Measurements from ENCODE around the gene C5orf22.
"Not testable (repeated sequence)": the region's sequence is repeated elsewhere in the genome, so short reads cannot be mapped to it uniquely, and the experiment has no call there.

Gene C5orf22

DNA sequence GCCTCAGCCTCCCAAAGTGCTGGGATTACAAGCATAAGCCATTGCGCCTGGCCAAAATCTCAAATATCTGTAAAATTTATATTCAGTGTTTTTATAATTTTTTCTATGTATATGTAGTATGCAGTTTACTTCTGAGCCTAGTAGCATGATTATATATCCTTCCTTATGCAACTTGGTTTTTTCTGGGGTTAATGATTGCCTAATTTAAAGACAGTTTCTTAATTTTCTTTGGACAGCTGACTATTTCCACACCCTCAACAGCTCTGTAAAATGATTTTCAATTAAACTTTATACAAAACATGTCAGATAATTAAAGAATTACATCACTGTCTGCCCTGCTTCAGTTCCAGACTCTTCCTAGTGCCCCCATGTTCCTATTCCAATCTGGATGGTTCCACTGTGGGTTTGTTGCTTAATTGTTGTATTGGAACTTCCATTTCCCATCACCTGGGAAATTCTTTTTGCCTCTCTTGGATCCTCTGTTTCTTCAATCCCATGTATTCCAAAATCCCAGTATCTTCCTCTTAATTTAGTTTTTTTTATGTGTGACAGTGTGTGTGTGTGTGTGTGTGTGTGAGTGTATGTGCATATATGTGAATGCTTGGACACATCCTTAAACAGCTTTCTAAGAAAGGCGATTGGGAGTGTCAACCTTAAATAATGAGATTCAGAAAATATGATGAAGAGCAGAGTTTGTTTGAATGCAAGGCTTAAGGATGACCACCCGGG, 53.2 kb downstream of the C5orf22 start:
- no peak overlapping the region for H3K27ac ChIP-seq
- no peak for TF ChIP-seq ZFX (IDR thresholded peaks at IDR 0.05)
- TF ChIP-seq, protein P1, sequence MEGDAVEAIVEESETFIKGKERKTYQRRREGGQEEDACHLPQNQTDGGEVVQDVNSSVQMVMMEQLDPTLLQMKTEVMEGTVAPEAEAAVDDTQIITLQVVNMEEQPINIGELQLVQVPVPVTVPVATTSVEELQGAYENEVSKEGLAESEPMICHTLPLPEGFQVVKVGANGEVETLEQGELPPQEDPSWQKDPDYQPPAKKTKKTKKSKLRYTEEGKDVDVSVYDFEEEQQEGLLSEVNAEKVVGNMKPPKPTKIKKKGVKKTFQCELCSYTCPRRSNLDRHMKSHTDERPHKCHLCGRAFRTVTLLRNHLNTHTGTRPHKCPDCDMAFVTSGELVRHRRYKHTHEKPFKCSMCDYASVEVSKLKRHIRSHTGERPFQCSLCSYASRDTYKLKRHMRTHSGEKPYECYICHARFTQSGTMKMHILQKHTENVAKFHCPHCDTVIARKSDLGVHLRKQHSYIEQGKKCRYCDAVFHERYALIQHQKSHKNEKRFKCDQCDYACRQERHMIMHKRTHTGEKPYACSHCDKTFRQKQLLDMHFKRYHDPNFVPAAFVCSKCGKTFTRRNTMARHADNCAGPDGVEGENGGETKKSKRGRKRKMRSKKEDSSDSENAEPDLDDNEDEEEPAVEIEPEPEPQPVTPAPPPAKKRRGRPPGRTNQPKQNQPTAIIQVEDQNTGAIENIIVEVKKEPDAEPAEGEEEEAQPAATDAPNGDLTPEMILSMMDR (conservative IDR thresholded peaks at IDR 0.05): no peak

DNA sequence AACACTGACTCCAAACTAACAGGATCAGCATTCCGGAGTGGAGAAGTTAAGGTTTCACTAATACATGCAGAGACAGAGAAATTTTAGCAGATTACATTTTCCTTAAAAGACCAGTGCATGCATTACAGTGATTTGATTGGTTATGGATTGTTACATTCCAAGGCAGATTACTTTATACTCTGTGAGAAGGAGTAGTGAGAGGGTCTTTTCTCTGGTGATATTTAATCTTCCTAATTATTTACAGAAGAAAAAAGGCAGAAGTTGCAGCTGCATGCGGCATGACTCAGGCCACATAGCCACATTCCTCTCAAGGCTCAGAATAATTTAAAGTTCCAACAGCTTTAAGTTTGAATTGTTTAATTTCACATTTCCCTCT, 53.8 kb downstream of the C5orf22 start:
- H3K27ac ChIP-seq: no peak overlapping the region
- TF ChIP-seq, protein P1 (conservative IDR thresholded peaks at IDR 0.05): no peak
- TF ChIP-seq ZFX (IDR thresholded peaks at IDR 0.05): no peak

DNA sequence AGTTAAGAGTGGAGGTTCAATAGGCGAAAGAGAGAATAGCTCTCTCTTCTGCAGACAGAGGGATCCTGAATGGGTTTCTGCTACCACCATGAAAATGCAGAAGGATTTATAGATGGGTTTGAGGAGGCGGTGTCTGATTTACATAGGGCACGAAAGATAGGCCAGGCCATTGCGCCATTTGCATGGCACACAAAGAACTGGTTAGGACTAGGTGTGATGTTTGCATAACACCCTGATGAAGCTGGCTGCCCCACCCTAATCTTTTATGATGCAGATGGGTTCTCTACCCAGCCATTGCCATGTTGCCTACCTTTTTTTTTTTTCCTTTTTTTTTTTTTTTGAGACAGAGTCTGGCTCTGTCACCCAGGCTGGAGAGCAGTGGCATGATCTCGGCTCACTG, 55.4 kb downstream of the C5orf22 start:
- TF ChIP-seq, protein P1 (conservative IDR thresholded peaks at IDR 0.05): no peak
- TF ChIP-seq ZFX (IDR thresholded peaks at IDR 0.05): no peak
- H3K27ac ChIP-seq: no peak overlapping the region

DNA sequence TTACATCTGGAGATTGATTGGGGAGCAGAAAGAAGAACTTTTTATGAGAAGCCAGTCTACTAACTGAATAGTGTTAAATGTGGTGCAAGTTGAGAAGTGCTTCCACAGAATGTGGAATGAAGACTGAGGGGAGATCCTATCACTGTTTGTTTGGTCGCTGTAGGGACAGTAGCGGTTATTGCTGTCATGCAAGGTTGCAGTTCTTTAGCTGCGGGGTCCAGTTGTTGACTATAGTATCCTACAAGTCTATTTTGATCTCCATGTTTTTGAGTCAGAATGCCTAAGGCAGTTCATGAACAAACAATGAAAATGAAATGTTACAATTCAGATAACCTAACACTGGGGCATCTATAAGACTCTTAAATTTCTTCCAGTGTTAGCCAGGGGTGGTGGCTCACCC, 61.6 kb downstream of the C5orf22 start:
- no peak overlapping the region for H3K27ac ChIP-seq
- TF ChIP-seq, protein P1 (conservative IDR thresholded peaks at IDR 0.05): no peak
- TF ChIP-seq ZFX (IDR thresholded peaks at IDR 0.05): no peak

DNA sequence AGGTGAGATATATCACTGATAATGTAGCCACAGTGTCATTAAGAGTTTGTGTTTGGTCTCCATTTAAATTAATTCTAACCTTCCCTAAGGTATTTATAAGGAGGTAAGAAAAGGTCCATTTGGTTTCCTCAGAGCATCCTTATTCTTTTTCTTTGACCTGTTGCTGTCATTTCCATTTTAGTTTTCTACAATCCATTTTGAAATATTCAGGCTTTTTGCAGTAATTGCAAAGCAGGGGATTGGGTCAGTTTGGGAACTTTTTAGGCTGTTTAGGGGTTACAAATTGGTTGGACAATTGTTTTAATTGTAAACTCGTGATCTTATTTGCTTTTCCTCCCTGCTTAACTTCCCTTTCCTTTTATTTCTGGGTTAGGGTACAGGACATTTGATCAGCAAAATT, 64.3 kb downstream of the C5orf22 start:
- no peak for TF ChIP-seq ZFX (IDR thresholded peaks at IDR 0.05)
- TF ChIP-seq, protein P1 (conservative IDR thresholded peaks at IDR 0.05): no peak

DNA sequence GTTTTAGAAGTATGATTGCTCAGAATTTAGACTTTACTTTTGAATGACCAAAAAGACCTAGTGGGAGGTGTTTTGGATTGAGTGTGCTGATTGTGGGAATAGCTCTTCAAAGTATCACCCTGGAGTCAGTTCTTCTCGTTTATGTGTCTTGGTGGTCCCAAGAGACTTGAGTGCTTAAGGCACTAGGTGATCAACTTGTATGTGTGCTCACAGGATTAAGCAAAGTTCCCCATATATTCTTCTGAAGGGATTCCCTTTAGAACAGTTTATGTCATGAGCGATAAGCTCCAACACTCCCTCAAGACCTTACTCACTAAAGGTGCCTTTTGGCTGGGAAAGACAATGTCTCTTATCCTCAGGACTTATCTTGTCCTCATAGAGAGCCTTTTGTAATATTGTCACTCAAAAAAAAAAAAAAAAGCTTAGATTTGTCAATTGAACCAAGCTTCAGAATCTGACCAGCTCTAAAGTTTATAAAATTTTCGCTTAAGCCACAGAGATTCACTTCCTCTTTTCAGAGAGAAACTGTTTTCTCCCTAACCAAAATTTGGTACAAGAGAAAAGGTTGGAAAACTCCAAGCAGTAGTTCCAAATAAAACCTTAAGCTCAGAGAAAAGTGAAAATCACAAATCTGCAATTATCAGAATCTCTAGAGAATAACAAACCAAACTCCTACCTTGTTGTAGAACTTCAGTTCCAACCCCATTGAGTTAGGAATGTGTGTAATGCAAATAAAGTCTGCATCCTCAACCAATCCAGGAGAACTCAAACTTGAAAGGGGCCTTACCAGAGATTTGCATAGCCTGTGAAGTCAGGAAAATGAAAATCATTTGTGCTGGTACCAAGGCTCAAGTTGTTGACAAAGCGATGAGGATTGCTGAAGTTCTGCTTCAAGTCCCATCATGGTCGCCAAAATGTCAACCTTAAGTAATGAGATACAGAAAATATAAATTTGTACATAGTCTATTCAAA, 66.8 kb downstream of the C5orf22 start:
- H3K27ac ChIP-seq: no peak overlapping the region
- TF ChIP-seq ZFX (IDR thresholded peaks at IDR 0.05): no peak
- TF ChIP-seq, protein P1 (conservative IDR thresholded peaks at IDR 0.05): no peak

More for the DNA sequence above, 64.3 kb downstream of the C5orf22 start:
- H3K27ac ChIP-seq: no peak overlapping the region

DNA sequence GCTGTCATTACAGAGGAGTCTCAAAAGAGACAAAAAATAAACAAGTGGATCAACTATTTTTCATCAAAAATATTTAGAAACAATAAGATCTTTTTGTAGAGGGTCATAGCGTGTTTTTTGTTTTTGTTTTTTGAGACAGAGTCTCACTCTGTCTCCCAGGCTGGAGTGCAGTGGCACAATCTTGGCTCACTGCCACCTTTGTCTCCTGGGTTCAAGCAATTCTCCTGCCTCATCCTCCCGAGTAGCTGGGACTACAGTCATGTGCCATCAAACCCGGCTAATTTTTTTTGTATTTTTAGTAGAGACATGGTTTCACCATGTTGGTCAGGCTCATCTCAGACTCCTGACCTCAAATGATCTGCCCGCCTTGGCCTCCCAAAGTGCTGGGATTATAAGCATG, 70.2 kb downstream of the C5orf22 start:
- H3K27ac ChIP-seq: not testable (repeated sequence)
